Glutamatergic neuron (in vitro differentiated cells): ENCODE results near the gene NASP. TPM values are rescaled to one million over a fixed set of nuclear protein-coding genes. Genes with fewer than 3 reads are reported as not detected.

Experiments
- DNase-seq: peaks from one replicate; pipeline ENCODE4 v3.0.0; 2022
- H3K27ac Mint-ChIP-seq: one replicate; pipeline ENCODE4 v1.8.0; 2020; ENCODE audit warnings: mild to moderate bottlenecking, mixed read lengths, inconsistent platforms; ENCODE audit not compliant: unreplicated experiment
- H3K27me3 Mint-ChIP-seq: one replicate; pipeline ENCODE4 v1.8.0; 2020; ENCODE audit warnings: mild to moderate bottlenecking, moderate library complexity, mixed read lengths, inconsistent platforms; ENCODE audit not compliant: unreplicated experiment
- H3K36me3 Mint-ChIP-seq: one replicate; pipeline ENCODE4 v1.8.0; 2020; ENCODE audit warnings: mild to moderate bottlenecking, mixed read lengths, inconsistent platforms; ENCODE audit not compliant: unreplicated experiment
- H3K4me1 Mint-ChIP-seq: one replicate; pipeline ENCODE4 v1.8.0; 2020; ENCODE audit warnings: mild to moderate bottlenecking, low read depth, mixed read lengths, inconsistent platforms; ENCODE audit not compliant: unreplicated experiment
- H3K4me3 Mint-ChIP-seq: one replicate; pipeline ENCODE4 v1.8.0; 2020; ENCODE audit warnings: mild to moderate bottlenecking, mixed read lengths, inconsistent platforms; ENCODE audit not compliant: unreplicated experiment
- H3K9me3 Mint-ChIP-seq: one replicate; pipeline ENCODE4 v1.8.0; 2020; ENCODE audit warnings: mild to moderate bottlenecking, moderate library complexity, mixed read lengths, inconsistent platforms; ENCODE audit not compliant: unreplicated experiment
- total RNA-seq: library from RNA; stranded (reverse); fragmentation: NEBNext Ultra II Directional; extraction: Animal tissue kit (Norgen Biotek cat#: 25700); gene quantifications from one replicate; pipeline ENCODE4 v1.2.1, GENCODE V29; 2021; ENCODE audit not compliant: unreplicated experiment
- TF ChIP-seq, protein P1 (sequence below): fragments of 200-600 bp; sonication (generic); IDR thresholded peaks from one replicate; pipeline ENCODE4 v1.5.0; 2021; ENCODE audit not compliant: partially characterized antibody, unreplicated experiment

The NASP gene
- total RNA-seq, 1 donor from 2014 or later: 139 TPM

DNA sequence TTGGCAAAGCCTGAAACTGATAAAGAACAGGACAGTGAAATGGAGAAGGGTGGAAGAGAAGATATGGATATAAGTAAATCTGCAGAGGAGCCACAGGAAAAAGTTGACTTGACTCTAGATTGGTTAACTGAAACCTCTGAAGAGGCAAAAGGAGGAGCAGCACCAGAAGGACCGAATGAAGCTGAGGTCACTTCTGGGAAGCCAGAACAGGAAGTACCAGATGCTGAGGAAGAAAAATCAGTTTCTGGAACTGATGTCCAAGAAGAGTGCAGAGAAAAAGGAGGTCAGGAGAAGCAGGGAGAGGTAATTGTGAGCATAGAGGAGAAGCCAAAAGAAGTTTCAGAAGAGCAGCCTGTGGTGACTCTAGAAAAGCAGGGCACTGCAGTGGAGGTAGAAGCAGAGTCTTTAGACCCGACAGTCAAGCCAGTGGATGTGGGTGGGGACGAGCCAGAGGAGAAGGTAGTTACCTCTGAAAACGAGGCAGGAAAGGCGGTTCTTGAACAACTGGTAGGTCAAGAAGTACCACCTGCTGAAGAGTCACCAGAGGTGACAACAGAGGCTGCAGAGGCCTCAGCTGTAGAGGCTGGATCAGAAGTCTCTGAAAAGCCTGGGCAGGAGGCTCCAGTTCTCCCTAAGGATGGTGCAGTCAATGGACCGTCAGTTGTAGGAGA is 23.7 kb downstream of the NASP start:
- H3K4me3 Mint-ChIP-seq: no peak overlapping the region
- no peak overlapping the region for H3K27ac Mint-ChIP-seq
- H3K36me3 Mint-ChIP-seq: no peaks in the 10 kb centered on the region
- no peak for DNase-seq
- TF ChIP-seq, protein P1, sequence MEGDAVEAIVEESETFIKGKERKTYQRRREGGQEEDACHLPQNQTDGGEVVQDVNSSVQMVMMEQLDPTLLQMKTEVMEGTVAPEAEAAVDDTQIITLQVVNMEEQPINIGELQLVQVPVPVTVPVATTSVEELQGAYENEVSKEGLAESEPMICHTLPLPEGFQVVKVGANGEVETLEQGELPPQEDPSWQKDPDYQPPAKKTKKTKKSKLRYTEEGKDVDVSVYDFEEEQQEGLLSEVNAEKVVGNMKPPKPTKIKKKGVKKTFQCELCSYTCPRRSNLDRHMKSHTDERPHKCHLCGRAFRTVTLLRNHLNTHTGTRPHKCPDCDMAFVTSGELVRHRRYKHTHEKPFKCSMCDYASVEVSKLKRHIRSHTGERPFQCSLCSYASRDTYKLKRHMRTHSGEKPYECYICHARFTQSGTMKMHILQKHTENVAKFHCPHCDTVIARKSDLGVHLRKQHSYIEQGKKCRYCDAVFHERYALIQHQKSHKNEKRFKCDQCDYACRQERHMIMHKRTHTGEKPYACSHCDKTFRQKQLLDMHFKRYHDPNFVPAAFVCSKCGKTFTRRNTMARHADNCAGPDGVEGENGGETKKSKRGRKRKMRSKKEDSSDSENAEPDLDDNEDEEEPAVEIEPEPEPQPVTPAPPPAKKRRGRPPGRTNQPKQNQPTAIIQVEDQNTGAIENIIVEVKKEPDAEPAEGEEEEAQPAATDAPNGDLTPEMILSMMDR: no peak
- H3K27me3 Mint-ChIP-seq: peaks cover 2% of the 10 kb centered on the region
- no peaks in the 10 kb centered on the region for H3K9me3 Mint-ChIP-seq
- H3K4me1 Mint-ChIP-seq: peaks cover 10% of the 10 kb centered on the region

DNA sequence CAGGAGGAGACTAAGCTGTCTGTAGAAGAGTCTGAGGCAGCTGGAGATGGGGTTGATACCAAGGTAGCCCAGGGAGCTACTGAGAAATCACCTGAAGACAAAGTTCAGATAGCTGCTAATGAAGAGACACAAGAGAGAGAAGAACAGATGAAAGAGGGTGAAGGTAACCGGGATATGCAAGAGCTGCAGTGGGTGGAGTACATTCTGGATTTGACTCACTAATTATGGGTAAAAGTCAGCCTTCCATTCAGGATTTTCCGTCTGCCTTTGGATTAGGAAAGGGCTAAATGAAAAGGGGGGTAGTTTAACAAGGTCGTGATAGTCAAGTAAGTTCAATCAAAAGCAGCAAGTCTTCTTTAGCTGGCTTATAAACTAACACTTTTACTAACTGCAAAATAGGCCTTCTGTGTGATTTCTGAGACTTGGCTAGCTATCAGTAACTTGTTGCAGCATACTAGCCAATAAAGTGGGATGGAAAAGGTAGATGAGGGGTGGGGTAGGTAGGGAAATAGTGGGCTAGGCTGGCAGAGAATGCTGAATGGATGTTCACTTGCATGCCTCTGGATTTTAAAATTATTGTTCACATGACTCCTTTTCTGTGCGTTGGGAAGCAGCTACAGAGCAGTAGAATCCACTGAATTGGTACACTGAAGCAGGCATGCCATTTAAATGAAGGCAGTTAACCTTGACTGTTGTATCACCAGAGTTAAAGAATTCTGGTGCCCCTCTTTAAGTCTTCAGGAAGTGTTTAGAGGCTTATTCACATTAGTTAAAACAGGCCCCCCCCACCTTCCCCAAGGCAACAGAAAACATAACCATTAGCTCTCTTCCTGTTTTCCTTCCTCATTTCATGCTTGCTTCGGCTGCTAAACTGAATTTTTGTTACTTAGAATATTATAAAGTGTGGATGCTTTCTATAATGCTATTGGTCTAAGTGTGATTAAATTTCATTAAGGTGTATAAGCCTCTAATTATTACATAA is 24.6 kb downstream of the NASP start:
- TF ChIP-seq, protein P1: no peak
- no peak overlapping the region for H3K27ac Mint-ChIP-seq
- H3K27me3 Mint-ChIP-seq: peaks cover 2% of the 10 kb centered on the region
- no peaks in the 10 kb centered on the region for H3K36me3 Mint-ChIP-seq
- no peaks in the 10 kb centered on the region for H3K9me3 Mint-ChIP-seq
- no peak overlapping the region for H3K4me3 Mint-ChIP-seq
- peaks cover 10% of the 10 kb centered on the region for H3K4me1 Mint-ChIP-seq
- DNase-seq: no peak

DNA sequence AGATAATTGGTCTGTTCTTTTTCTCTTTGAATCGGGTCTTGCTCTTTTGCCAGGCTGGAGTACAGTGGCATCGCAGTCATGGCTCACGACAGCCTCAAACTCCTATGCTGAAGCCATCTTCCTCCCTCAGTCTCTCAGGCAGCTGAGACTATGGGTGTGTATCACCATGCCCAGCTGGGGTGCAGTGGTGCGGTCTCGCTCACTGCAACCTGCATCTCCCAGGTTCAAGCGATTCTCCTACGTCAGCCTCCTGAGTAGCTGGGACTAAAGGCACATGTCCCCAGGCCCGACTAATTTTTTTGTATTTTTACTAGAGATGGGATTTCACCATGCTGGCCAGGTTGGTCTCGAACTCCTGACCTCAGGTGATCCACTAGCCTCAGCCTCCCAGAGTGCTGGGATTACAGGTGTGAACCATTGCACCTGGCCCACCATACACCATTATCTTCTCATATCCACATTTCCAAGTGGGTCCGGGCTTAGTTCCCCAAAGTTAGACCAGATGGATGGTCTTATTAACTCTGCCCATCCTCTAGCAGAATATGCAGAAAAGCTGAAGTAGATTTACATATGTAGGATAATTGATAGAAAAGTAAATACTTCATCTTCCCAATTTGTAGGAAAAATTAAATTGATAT is 26.9 kb downstream of the NASP start:
- DNase-seq: no peak
- H3K27ac Mint-ChIP-seq: no peak overlapping the region

DNA sequence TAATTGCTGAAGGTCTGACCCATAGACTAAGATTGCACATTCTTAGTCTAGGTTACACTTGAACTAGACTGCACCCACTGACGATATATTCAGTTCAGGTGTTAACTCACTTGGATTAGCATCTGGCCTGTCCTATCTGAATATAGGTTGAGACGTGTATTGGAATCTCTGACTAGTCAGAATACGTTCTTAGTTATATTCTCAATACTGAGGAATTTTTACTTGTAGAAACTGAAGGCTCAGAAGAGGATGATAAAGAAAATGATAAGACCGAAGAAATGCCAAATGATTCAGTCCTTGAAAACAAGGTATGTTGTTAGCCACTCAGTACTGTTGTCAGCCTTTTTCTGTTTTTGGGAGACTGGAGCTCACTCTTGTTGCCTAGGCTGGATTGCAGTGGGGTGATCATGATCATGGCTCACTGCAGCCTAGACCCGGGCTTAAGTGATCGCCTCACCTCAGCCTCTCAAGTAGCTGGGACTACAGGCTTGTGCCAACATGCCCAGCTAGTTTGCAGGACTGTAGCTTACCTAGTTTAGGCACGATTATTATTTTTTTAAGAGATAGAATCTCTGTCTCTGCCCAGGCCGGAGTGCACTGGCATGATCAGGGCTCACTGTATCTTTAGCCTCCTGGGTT is 29.2 kb downstream of the NASP start:
- no peaks in the 10 kb centered on the region for H3K9me3 Mint-ChIP-seq
- H3K27me3 Mint-ChIP-seq: peaks cover 1% of the 10 kb centered on the region
- H3K4me3 Mint-ChIP-seq: no peak overlapping the region
- no peak overlapping the region for H3K27ac Mint-ChIP-seq
- DNase-seq: no peak
- no peaks in the 10 kb centered on the region for H3K4me1 Mint-ChIP-seq
- TF ChIP-seq, protein P1: no peak
- H3K36me3 Mint-ChIP-seq: no peaks in the 10 kb centered on the region

More for the DNA sequence above, 26.9 kb downstream of the NASP start:
- peaks cover 2% of the 10 kb centered on the region for H3K27me3 Mint-ChIP-seq
- TF ChIP-seq, protein P1: no peak
- no peak overlapping the region for H3K4me3 Mint-ChIP-seq
- peaks cover 10% of the 10 kb centered on the region for H3K4me1 Mint-ChIP-seq
- H3K9me3 Mint-ChIP-seq: no peaks in the 10 kb centered on the region
- H3K36me3 Mint-ChIP-seq: no peaks in the 10 kb centered on the region
